G401.6 (cell line): ENCODE measurements around the gene EDN1.
"Not testable (repeated sequence)": the region's sequence is repeated elsewhere in the genome, so short reads cannot be mapped to it uniquely, and the experiment has no call there.

Experiments
- FAIRE-seq: peaks from 2 replicates; lab custom pipeline; 2012; peaks lifted over from hg19 to GRCh38; lab: Jason Lieb, UNC

The EDN1 gene

DNA sequence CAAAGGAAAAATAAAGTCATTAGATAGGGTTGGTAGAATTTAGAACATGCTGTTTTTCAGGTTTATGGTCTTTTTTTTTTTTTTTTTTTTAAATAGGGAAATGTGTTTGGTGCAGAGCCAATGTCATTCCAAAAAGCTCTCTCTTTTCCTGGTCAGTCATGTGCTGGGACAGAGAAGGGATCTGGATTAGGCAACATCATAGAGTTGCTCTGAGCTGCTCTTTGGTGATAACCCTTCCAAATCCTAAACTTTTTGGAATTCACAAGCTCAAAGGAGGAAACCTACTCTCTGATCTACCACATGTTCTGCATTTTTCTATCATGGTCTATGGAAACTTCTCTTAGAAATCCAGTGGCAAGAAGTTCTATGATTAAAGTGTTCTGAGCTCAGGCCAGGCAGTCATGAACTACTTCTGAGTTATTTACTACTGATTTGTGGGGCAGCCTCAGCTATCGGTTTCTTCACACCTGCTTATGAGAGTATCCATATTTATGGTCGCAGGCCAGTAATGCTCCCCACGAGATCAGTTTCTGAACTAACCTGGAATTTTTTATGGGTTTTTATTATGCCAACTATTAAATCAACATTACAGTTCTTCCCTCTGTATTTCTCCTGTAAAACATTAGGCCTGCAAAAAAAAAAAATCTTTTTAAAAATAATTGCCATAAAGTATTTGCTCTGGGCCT is 4.8 kb downstream of the EDN1 start:
- FAIRE-seq = no peak

DNA sequence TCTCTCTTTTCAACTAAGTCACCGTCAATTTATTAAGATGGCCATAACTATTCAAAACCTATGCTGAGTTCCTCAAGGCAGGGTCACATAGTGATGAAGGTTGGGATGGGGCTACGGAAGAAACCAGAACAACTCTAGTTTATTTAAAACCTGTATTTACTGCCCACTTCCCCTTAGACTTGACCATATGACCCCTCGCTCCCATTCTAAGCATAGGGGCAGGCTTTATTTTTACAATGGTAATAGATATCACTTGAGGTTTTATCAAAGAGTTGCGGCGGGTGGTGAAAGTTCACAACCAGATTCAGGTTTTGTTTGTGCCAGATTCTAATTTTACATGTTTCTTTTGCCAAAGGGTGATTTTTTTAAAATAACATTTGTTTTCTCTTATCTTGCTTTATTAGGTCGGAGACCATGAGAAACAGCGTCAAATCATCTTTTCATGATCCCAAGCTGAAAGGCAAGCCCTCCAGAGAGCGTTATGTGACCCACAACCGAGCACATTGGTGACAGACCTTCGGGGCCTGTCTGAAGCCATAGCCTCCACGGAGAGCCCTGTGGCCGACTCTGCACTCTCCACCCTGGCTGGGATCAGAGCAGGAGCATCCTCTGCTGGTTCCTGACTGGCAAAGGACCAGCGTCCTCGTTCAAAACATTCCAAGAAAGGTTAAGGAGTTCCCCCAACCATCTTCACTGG is 5.5 kb downstream of the EDN1 start:
- no peak for FAIRE-seq

DNA sequence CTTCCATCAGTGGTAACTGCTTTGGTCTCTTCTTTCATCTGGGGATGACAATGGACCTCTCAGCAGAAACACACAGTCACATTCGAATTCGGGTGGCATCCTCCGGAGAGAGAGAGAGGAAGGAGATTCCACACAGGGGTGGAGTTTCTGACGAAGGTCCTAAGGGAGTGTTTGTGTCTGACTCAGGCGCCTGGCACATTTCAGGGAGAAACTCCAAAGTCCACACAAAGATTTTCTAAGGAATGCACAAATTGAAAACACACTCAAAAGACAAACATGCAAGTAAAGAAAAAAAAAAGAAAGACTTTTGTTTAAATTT is 6.1 kb downstream of the EDN1 start:
- no peak for FAIRE-seq

DNA sequence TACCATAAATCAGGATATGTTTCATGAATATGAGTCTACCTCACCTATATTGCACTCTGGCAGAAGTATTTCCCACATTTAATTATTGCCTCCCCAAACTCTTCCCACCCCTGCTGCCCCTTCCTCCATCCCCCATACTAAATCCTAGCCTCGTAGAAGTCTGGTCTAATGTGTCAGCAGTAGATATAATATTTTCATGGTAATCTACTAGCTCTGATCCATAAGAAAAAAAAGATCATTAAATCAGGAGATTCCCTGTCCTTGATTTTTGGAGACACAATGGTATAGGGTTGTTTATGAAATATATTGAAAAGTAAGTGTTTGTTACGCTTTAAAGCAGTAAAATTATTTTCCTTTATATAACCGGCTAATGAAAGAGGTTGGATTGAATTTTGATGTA is 6.4 kb downstream of the EDN1 start:
- FAIRE-seq = no peak

DNA sequence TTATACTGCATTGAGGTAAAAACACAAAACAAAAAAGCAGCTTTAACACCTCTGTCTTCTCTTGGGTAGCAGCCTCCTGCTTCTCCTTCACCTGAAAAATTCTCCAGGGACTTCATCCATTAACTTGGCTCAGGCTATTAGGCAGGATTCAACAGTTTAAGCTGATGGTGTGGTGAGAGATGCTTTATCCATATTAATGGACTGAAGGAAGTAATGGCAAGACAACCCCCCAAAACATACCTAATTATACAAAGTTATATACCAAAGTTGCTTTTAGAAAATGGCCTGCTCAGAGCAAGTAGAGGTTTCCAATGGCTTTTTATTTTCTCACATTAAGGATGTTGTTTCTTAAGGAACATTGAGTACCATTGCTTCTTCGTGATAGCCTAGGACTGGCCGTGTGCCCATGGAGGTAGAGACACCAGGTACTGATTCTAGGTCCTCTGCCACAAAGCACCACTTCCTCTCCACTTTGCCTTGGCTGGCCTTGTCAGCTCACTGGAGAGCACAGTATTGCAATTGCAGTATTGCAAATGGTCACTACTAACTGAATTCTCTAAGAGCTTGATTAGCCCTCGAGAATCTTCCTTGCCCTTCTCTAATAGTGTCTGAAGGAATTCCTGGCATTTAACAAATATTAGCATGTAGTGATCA is 7.3 kb downstream of the EDN1 start:
- no peak for FAIRE-seq

DNA sequence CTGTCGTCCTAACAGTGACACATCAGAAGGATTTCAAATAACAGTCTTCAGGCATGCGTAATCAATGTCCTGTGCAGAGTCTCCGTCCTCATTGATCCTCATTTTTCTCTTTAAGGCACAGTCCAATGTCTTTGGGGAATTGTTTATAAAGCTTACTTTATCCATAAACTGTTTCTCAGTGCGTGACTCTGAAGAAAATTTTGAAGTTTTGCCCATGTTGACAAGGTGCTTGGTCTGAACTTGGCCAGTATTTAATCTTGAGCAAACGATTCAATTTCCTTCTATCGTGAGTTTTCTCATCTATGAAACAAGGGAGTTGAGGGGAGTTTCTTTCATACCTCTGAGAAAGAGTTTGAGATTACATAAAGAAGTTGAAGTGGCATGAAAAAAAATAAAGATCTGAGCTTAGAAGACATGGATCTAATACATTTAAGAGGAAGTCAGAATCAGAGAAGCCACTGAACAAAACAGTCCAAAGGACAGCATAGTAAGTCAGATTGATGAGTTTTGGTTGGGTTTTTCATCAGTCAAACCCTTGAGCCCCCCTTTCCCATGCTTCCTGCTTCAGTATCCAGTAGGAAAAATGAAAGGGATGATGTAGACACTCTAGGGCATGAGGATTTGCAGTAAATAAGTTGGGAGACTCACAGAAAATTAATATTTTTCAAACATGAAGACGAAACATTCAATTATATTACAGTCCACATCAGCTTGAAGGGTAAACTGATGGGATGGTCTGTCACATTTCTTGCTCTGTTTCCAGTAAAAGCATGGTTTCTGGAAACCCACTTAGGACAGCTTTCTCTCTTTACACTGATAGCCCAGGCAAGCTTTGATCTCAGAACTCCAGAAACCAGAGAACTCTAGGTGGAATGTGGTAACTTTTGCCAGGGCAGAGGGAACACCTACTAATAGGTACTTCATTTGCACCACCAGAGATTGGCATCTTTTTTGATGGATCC is 8.1 kb downstream of the EDN1 start:
- FAIRE-seq = no peak

DNA sequence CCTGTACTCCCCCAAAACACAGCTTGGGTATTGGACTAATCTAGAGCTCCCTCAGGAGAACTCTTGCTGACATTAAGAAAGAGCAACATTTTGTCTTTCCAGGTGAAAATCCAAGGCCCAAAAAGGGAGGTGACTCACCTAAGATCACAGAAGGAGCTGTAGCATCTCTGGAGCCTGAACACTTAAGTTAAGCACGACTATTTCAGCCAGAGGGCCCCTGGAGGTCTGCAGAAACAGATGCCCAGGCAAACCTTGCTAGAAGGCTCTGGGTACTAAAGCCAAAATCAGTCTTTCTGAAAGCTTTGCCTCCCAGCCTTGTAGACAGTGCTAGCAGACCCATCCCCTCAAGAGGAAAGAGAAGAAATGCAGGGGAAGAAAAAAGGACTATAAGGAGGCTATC is 8.8 kb downstream of the EDN1 start:
- FAIRE-seq = no peak

DNA sequence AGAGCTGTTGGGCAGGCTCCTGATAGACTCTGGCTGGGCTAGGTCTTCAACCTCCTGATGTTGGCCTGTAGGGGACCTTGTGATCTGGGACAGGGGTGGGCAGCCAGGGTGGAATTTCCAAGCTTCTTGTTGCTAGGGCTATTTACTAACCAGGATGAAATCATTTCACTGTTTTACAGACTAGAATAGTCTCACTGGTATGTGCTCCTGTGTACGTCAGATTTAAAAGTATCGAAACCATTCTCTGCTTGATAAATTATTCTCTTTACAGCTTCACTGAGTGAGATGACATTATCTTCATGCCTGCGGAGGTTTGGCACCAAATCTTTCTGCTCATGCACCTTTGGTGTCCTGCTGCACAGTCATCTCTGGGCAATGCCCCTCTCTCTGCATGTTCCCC is 10.9 kb downstream of the EDN1 start:
- FAIRE-seq = no peak

DNA sequence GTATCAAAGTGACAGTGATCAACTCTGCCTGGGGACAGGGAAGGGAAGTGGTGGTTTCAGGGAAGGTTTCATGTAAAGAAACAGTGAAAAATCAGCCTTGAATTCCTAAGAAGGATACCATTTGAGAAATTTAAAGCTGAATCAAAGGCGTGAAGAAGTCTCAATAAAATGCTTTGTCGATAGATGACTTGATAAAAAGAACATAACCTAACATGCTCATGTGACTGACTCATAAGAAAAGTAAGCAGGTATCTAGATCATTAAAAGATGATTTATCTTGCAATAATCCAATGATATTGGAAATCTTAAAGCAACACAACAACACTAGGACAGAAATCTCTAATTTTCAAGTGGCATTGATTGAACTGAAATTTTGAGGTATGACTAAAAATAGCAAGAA is 14.3 kb downstream of the EDN1 start:
- FAIRE-seq = no peak

DNA sequence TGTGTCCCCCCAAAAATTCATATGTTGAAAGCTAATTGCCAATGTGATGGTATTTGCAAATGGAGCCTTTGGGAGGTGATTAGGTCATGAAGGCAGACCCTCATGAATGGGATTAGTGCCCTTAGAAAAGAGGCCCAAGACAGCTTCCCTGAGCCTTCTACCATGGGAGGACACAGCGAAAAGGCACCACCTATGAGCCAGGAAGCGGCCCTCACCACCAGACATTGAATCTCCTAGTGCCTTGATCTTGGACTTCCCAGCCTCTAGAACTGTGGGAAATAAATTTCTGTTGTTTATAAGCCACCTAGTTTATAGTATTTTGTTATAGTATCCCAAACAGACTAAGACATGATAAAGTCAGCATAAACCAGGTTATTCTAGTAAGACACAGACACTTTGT is 18.9 kb downstream of the EDN1 start:
- no peak for FAIRE-seq

DNA sequence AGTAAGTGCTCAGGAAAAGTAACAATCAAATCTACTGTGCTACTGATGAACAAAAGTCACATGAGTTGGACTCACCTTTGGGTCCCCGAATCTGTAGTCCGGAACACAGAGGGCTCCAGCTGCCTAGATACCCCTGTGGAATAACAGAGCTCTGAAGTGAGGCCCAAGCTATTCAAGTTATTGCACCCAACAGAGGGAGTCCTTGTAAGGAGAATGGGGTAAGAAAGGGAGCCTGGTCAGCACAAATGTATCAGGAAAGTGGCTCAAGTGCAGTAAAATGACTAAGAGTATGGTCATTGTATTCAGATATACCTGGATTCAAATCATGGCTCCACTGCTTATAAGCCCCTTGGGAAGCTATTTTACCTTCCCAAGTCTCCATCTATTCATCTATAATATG is 20.9 kb downstream of the EDN1 start:
- no peak for FAIRE-seq

DNA sequence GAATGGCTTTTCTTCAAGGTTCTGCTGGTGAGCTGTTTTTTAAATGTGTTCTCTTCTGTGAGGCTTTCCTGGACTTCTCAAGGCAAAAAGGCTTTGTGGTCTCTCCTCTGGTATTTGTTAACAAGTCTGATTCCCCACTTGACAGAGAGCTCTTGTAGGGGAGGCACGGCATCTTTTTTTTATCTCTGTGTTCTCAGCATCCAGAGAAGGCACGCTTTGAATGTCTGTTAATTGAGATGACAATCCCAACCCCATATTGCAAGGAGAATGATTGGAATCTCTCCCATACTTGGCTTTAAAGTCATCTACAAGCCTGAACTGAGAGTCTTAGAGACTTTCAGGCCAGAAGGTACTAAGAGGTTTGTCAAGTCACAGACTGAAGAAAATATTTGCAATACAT is 22.6 kb downstream of the EDN1 start:
- no peak for FAIRE-seq

DNA sequence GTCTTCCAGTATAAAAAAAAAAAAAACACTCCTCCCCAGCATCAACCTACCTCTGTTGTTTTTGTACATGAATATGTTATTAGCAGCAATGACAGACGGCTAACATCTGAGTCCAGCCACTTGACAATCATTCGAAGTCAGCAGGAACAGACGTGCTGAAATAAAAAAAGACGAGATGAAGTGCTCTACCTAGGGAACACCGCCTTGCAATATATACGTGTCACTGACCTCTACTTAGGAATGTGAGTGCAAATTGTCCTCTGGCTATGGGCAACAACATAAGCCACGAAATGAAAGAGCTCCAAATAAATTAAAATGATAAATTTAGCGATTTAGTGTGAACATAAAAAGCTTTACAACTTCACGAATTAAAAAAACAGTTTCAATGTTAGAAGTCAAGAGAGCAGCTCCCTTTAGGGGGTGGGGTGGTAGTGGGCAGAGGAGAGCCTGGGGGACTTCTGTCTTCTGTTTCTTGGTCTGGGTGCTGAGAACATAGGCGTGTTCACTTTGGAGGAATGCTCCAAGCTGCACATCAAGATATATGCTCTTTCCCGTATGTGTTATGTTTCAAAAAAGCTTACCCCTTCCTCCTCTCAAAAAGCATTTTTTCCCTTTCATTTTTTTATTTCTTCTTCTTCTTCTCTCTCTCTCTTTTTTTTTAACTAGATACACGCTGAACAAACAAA is 23.3 kb downstream of the EDN1 start:
- no peak for FAIRE-seq

DNA sequence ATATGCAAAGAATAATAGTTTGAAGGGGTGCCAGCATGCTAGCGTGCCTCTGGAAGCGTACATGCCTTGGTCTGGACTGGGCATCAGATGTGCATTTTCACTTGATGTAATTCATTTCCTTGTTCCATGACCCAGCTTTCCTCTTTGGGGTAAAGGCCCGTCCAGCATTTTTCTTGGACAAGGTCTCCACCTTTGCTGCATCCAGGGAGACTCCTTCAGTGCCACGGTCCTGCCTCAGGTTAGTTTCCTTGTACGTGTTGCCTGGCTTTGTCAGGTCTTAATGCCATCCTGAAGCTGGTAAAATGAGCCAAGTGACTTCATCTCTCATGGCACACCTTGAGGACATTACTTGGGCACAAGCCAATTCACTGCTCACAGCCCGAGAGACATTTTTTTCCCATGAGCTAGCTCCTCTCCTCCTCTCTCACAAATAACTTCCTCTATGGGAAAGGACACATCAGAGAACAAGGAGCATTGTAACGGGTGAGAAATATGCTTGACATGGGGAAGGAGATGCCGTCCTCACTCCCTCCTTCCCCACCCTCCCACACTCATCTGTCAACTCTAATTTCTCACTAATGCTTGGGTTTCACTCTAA is 23.9 kb downstream of the EDN1 start:
- FAIRE-seq = no peak

DNA sequence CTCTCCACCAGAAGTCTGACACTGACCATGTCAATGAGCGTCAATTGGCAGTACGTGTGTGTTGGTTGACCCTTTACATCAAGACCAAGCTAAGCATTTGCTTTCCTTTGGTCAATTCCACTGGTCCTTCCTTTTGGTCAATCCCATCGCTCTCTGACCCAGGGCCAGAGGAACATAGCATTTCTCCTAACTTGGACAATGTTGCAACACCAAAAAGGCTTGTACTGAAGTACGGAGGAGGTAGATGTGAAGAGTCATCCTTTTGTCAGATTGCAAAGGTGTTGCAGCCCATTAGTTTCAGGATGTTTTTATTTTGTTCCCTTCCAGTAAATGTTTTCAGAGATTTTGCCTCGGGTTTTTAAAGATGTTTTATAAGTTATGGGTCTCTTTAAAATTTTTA is 24.6 kb downstream of the EDN1 start:
- FAIRE-seq = no peak

DNA sequence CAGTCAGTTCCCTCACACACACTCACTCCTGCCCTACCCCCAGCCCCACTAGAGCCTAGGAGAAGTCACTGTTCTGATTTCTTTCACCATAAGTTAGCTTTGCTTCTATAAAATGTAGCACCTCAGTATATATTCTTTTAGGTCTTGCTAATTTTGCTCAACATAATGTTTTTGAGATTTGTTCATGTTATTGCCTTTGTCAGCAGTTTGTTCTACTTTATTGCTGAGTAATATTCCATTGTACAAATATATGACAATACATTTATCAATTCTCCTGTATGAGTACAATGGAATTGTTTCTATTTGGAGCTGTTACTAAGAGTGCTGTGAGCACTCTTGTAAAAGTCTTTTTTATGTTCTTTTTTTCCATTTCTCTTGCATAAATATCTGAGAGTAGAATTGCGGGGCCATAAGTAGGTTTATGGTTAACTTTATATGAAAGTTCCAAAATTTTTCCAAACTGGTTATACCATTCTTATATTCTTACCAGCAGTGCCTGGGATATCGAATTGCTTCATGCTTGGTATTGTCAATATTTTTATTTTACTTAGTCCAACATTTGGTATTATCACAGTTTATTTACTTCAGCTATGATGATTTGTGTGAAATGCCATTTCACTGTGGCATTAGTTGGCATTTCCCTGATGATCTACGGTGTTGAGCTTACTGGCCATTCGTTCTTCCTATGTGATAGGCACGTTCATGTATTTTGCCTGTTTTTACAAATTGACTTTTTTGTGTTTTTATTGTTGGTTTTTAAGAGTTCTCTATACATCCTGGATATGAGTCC is 25.3 kb downstream of the EDN1 start:
- FAIRE-seq = no peak

DNA sequence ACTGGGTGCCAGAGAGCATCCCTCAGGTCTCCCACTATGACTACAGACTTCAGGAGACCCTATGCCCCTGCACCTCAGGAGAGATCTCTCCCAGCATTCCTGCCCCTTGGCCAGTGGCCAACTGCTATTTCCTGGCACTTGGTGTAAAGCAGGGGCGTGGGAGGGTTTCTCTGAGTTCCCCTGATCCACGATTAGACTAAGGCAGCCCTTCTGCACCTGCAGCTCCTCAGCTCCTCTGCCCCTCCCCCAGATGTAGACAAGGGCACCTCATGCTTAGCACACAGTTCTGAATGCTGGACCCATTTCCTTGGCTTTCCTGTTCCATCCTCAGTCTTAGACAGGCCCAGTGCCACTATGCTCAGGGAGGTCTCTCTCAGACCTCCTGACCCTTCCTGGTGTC is 28.6 kb downstream of the EDN1 start:
- FAIRE-seq = no peak

DNA sequence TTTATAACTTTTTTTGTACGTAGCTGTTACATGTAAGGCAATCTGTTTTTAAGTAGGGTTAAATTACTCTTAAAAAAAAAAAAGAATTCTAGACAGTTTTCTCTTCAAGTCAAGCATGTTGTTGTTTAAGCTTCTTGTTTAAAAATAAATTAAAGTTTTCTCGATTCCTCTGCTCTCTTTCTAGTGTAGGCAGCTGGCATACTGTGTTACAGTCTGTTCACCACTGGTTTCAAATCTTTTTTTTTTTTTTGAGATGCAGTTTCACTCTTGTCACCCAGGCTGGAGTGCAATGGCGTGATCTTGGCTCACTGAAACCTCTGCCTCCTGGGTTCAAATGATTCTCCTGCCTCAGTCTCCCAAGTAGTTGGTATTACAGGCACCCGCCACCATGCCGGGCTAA is 29.9 kb downstream of the EDN1 start:
- not testable (repeated sequence) for FAIRE-seq

DNA sequence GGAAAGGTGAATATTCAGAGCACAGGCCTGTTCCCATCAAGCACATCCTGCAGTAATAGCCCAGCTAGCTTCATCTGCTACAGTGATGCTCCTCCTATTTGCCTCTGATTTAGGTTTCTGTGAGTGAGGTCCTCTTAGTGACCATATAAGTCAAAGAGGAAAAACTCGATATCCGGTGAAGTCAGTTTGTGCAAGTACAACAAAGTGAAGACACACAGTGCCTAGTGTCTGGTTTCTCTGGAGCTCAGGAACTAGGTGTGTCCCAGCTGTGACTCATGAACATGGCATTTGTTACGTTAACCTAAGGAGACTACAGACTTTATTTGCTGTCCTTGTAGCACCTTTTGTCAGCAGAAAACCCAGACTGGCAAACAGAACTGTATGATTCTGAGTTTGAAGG is 33.9 kb downstream of the EDN1 start:
- FAIRE-seq = no peak

DNA sequence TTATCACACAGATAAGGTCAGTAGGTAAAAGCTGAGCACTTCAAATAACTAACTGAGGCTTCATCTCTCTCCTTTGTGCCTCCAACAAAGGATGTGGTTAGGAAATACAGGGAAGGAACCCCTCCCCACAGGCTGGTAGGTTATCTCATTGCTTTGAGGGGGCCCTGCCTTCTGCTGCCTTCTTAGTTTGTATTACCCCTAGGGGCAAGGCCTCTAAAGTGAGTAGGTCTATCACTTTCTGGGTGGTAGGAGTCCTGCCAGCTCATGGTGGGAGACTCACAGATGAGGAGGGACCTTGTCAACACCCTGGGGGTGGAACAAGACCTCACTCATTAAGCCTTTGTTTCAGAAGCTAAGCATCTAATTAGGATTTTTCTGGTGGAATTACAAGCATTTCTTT is 34.6 kb downstream of the EDN1 start:
- no peak for FAIRE-seq

DNA sequence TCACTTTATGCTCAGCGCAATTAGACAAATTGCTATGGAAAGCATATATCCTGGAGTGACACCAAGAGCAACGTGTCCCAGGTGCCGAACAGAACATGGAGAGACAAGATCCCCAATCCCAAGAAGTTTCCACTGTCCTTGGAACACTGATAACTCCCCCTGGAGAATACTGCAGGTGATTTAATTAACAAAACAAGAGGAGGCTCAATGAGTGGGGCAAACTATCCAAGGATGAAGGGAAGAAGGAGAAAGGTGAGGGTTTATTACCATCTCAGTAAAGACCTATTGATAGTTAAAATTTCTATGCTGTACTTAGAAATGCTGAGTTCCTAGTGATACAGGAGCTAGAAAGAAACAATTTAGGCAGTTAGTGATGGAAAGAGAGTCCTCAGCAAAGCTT is 35.7 kb downstream of the EDN1 start:
- FAIRE-seq = no peak
